Fibroblast of pulmonary artery (primary cell): ENCODE measurements around the gene KCNQ1OT1.

Source experiments
- DNase-seq: peaks from one replicate; pipeline ENCODE4 v3.0.0-alpha.2; 2010; ENCODE audit warnings: low read depth
- H3K4me3 ChIP-seq: replicated peaks from 2 replicates; pipeline ENCODE4 v1.5.1; 2011; ENCODE audit warnings: low read depth, mild to moderate bottlenecking, control low read depth, low read length, moderate library complexity
- TF ChIP-seq, protein P1 (sequence below): IDR thresholded peaks from 2 replicates; pipeline ENCODE4 v1.5.1; 2011; ENCODE audit warnings: mild to moderate bottlenecking, control low read depth, low read length, inconsistent platforms; ENCODE audit errors: missing control alignments

The KCNQ1OT1 gene

DNA sequence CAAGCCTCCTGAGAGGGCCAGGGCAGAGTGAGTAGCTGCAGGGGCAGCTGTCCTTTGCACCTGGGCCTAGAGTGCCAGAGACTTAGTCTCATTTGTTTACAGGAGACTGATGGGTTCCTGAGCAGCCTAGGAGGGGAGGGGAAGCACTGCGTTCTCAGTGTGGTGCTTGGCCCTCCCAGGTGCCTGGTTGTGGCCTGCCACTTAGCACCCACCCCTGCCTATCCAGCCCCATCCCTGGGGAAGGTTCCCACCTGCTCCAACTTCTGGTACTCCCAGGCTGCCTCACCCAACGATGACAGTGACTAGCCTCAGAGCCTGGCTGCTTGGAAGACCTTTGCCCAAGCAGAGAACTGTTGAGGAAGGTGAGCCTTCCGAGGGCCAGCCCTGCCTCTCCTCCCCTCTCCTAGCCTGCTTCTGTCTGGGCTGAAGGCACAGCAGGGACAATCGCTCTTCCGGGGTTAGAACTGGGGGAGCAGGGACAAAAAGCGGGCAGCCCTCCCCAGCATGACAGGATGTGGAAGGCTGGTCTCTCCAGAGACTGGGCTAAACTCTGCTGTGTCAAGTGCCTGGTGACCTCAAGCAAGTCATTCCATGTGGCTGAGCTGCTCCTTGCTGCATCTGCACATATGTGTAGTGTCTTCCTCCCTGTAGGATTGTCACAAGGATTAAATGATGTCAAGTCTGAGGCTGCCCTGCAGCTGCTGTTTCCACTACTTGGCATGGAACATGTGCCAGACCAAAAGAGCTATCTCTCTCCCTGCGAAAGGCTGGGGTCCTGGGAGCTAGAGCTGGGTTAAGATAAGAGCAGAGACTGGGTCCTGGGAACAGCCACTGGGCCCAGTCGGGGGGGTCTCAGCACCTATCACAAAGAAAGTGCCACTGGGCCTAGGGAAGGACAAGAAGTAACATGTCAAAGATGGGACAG lies 9.9 kb downstream of the KCNQ1OT1 start:
- TF ChIP-seq, protein P1, sequence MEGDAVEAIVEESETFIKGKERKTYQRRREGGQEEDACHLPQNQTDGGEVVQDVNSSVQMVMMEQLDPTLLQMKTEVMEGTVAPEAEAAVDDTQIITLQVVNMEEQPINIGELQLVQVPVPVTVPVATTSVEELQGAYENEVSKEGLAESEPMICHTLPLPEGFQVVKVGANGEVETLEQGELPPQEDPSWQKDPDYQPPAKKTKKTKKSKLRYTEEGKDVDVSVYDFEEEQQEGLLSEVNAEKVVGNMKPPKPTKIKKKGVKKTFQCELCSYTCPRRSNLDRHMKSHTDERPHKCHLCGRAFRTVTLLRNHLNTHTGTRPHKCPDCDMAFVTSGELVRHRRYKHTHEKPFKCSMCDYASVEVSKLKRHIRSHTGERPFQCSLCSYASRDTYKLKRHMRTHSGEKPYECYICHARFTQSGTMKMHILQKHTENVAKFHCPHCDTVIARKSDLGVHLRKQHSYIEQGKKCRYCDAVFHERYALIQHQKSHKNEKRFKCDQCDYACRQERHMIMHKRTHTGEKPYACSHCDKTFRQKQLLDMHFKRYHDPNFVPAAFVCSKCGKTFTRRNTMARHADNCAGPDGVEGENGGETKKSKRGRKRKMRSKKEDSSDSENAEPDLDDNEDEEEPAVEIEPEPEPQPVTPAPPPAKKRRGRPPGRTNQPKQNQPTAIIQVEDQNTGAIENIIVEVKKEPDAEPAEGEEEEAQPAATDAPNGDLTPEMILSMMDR, result no peak
- no peak overlapping the region for H3K4me3 ChIP-seq
- DNase-seq, result no peak

GRCh38 chr11:2688381-2689231 lies 11.2 kb downstream of the KCNQ1OT1 start:
- no peak for DNase-seq
- H3K4me3 ChIP-seq, result no peak overlapping the region
- TF ChIP-seq, protein P1, result no peak

DNA sequence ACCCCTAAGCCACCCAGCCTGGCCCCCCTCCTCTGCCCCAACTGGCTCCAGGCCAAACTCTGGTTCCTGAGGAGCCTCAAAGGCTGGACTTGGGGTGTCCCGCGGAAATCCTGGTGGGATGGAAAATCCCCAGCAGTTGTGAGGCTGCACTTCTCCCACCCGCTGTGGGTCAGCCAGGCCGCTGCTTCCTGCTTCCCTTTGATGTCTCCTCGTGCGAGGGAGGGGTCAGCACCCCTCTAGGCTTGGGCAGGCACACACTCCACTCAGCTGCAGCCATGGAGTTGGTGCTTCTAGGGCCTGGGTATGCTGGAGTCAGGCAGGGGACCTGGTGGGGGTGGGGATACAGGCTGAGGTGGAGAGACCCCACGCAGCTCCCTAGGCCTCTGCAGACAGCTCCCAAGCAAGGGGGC lies 12.0 kb downstream of the KCNQ1OT1 start:
- TF ChIP-seq, protein P1, result no peak
- H3K4me3 ChIP-seq, result no peak overlapping the region
- DNase-seq, result no peak

DNA sequence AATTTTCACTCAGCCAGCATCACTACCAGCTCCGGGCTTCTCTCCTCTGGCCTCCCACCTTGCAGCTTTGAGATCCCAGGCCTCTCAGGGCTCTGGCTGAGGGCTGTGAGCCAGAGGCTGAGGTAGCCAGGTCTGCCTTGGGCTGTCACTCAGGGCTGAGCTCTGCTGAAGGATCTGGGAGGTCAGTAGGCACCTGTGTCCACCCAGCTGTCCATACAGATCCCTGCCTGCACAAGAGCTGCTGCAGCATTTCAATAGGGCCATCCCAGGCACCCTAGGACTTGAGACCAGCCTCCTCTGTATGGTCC lies 12.6 kb downstream of the KCNQ1OT1 start:
- TF ChIP-seq, protein P1, result no peak
- H3K4me3 ChIP-seq, result no peak overlapping the region
- DNase-seq, result no peak

DNA sequence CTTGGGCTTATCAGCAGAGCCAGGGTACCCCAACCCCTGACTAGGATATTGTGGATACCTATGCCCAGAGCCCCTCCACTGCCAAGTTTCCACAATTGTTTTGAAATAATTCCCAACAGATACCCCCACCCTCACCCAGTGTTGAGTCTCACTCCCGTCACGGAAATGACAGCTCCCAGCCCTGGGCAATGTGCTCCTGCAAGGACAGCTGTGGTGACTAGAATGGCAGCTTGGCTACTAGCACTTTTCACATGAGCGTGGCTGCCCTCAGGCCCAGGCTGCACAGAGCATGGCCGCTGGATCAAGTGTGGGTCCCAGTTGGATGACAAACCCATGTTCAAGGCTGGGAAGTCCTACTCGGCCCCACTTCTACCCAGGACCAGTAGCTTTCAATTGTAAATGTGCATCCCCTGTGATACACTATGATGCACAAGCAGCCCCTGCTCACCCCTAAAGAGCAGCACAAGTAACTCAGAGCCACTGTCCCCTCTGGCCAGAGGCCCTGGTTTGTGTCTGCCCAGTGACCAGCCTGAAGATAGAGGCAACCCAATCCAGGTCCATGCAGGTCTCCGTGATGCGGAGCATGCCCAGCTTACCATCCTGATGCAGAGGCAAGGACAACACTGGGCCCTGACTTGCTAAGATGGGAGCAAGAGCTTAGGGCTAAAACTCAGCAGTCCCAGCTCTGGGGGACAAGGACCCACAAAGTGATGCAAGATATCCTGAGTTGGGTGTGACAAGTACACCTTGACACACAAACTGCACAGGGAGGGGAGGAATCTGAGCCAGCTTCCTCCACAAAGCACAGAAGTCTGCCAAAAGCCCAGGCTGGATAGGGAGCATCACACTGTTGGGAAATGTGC lies 13.2 kb downstream of the KCNQ1OT1 start:
- TF ChIP-seq, protein P1, result no peak
- no peak for DNase-seq
- no peak overlapping the region for H3K4me3 ChIP-seq

DNA sequence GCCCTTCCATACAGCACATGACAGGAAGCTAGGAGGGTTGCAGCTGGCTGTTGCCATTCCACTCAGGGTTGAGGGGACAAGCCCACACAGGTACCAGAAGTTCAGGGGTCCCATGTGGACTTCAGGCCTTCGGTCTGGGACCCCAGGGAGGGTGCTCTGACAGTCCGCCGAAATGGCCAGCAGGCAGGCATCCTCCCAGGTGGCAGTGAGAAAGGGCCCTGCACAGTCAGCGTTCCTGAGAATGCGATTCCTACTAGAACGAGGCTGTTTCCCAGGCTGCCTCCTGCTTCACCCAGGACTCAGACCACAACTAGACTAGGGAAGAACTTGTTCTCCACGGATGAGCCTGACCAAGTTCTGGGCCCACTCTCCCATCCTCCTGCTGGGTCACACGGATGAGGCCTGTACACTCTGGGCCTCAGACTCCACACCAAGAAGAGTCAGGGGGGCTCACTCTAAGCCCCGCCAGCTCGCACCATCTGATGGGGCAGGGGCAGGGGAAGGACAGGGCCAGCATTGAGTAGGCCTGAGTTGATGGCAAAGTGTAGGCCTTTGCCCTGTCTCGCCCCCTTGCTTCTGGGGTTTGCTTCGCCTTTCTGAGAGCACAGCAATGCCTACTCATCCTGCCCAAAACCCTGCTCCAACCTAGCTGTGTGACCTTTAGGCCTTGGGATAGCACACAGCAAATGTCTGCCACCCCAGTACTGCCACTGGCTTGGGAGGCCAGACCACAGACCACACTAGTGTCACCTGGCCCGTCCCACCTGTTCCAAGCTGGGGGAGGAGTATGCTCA lies 14.0 kb downstream of the KCNQ1OT1 start:
- TF ChIP-seq, protein P1, result no peak
- no peak for DNase-seq
- H3K4me3 ChIP-seq, result no peak overlapping the region
